B cell (primary cell): ENCODE results near the gene SEMA6A. TPM values are rescaled to one million over a fixed set of nuclear protein-coding genes. Genes with fewer than 3 reads are reported as not detected.

Experiments
- ATAC-seq: fragments of 200-7000 bp; cut with Tn5 transposase; one replicate; pipeline ENCODE4 v1.10.0; 2021; ENCODE audit warnings: low read depth, mild to moderate bottlenecking, moderate number of reproducible peaks, moderate library complexity
- CTCF ChIA-PET: fragments of 350-600 bp; sonication (Branson Sonifier 250); formaldehyde crosslinking; loops from one replicate; lab custom pipeline; 2021; ENCODE audit warnings: antibody characterized with exemption, inconsistent platforms; lab: Charles Lee
- POLR2A ChIA-PET: fragments of 350-600 bp; sonication (Branson Sonifier 250); formaldehyde crosslinking; loops from one replicate; lab custom pipeline; 2021; ENCODE audit warnings: antibody characterized with exemption; lab: Charles Lee
- DNase-seq: peaks from one replicate; pipeline ENCODE4 v3.0.0; 2013
- H2AFZ ChIP-seq: 2 replicates; pipeline ENCODE4 v1.6.1; 2012; ENCODE audit warnings: mild to moderate bottlenecking, low read depth, low read length; ENCODE audit not compliant: insufficient read depth, poor library complexity, severe bottlenecking
- H3K27ac ChIP-seq, 2 donors: 1 replicate in 1 of 2; 2 replicates in 1 of 2; pipeline ENCODE4 v1.5.1; 2012 to 2013; ENCODE audit warnings: low read length in 2 of 2, mild to moderate bottlenecking in 2 of 2, moderate library complexity in 1 of 2
- H3K27me3 ChIP-seq, 4 experiments: fragments of 200-600 bp in 1 of 4; sonication (generic) in 1 of 4; replicated peaks in 1 of 4; 1 replicate in 2 of 4; 2 replicates in 2 of 4; pipeline versions ENCODE4 v1.6.1 to v1.7.0; 2013 to 2016; ENCODE audit warnings: low read length in 3 of 4, mild to moderate bottlenecking in 2 of 4, mixed read lengths in 1 of 4, moderate library complexity in 1 of 4; ENCODE audit not compliant: insufficient read depth in 4 of 4, control insufficient read depth in 3 of 4; ENCODE audit errors: control extremely low read depth in 1 of 4
- H3K36me3 ChIP-seq, 2 experiments: replicated peaks in 1 of 2; 1 replicate in 1 of 2; 2 replicates in 1 of 2; pipeline versions ENCODE4 v1.6.1 to v1.7.1; 2013; ENCODE audit warnings: low read length in 1 of 2; ENCODE audit not compliant: insufficient read depth in 2 of 2, control insufficient read depth in 1 of 2; ENCODE audit errors: control extremely low read depth in 1 of 2, extremely low read depth in 1 of 2
- H3K4me1 ChIP-seq, 2 donors: fragments of 200-600 bp in 1 of 2; sonication (generic) in 1 of 2; 1 replicate in 1 of 2; 2 replicates in 1 of 2; pipeline versions ENCODE4 v1.5.1 to v1.6.1; 2013 to 2017; ENCODE audit warnings: low read length in 2 of 2; ENCODE audit not compliant: control insufficient read depth in 2 of 2, insufficient read depth in 2 of 2
- H3K4me2 ChIP-seq: replicated peaks from 2 replicates; pipeline ENCODE3; 2012; ENCODE audit warnings: mild to moderate bottlenecking, low read depth, low read length; ENCODE audit not compliant: poor library complexity, severe bottlenecking
- H3K4me3 ChIP-seq, 5 experiments: fragments of 200-600 bp in 1 of 5; sonication (generic) in 1 of 5; 1 replicate in 3 of 5; 2 replicates in 2 of 5; pipeline versions ENCODE4 v1.5.1 to v1.7.0; 2011 to 2016; ENCODE audit warnings: low read length in 4 of 5, mild to moderate bottlenecking in 4 of 5, low read depth in 2 of 5, control low read depth in 1 of 5, moderate library complexity in 1 of 5; ENCODE audit not compliant: insufficient read depth in 1 of 5; ENCODE audit errors: control extremely low read depth in 1 of 5, extremely low read depth in 1 of 5
- H3K79me2 ChIP-seq: fragments of 200-600 bp; sonication (generic); one replicate; pipeline ENCODE4 v1.6.0; 2016; ENCODE audit warnings: low read length; ENCODE audit not compliant: control insufficient read depth, insufficient read depth
- H3K9ac ChIP-seq: fragments of 200-600 bp; sonication (generic); 2 replicates; pipeline ENCODE4 v1.6.1; 2017; ENCODE audit warnings: mild to moderate bottlenecking, low read length, moderate library complexity
- H3K9me3 ChIP-seq, 3 donors: one replicate each; pipeline versions ENCODE4 v1.6.1 to v1.7.1; 2013; ENCODE audit warnings: low read length in 2 of 3; ENCODE audit not compliant: control insufficient read depth in 2 of 3, insufficient read depth in 1 of 3; ENCODE audit errors: control extremely low read depth in 1 of 3
- H4K20me1 ChIP-seq: 2 replicates; pipeline ENCODE4 v1.6.0; 2012; ENCODE audit warnings: mild to moderate bottlenecking, low read length; ENCODE audit not compliant: insufficient read depth, control insufficient read depth, poor library complexity, severe bottlenecking
- H3K27ac Mint-ChIP-seq: one replicate; pipeline ENCODE4 v1.8.0; 2021; ENCODE audit warnings: mixed read lengths
- H3K27me3 Mint-ChIP-seq: one replicate; pipeline ENCODE4 v1.8.0; 2021; ENCODE audit warnings: mixed read lengths
- H3K4me1 Mint-ChIP-seq: one replicate; pipeline ENCODE4 v1.8.0; 2021; ENCODE audit warnings: mixed read lengths
- H3K4me3 Mint-ChIP-seq: one replicate; pipeline ENCODE4 v1.8.0; 2021; ENCODE audit warnings: mixed read lengths
- H3K9me3 Mint-ChIP-seq: one replicate; pipeline ENCODE4 v1.8.0; 2022; ENCODE audit warnings: mixed read lengths; ENCODE audit not compliant: insufficient read depth
- CTCF ChIP-seq: fragments of 200-600 bp; IDR thresholded peaks from one replicate; pipeline ENCODE4 v1.8.0; 2022; ENCODE audit warnings: antibody characterized with exemption, mild to moderate bottlenecking
- EZH2 ChIP-seq: IDR thresholded peaks from 2 replicates; pipeline ENCODE4 v1.6.1; 2012; ENCODE audit warnings: borderline replicate concordance, low read depth, mild to moderate bottlenecking, moderate library complexity, low read length; ENCODE audit not compliant: insufficient read depth, poor library complexity, severe bottlenecking
- WGBS: methylation state at CpG from one replicate; pipeline ENCODE4 v1.1.5; 2013; ENCODE audit warnings: missing lambda C conversion rate; ENCODE audit not compliant: insufficient coverage; 5-methylcytosine and 5-hydroxymethylcytosine counted together
- intact Hi-C: fragments of 100-400 bp; cut with micrococcal nuclease; formaldehyde crosslinking; loops from one replicate; pipeline ENCODE4 v1.10.0; 2022
- polyA plus RNA-seq: library from polyadenylated mRNA; depleted of rRNA; stranded (reverse); fragments of >200 nt; gene quantifications from 2 replicates; pipeline ENCODE4 v1.2.3, GENCODE V29; 2012
- total RNA-seq, 2 donors: library from RNA; stranded (reverse); fragments of 120-200 nt in 1 of 2; gene quantifications; 1 replicate in 1 of 2; 2 replicates in 1 of 2; pipeline versions ENCODE4 v1.2.3 to v1.2.4, GENCODE V29; 2013 to 2022

SEMA6A gene
- total and polyA plus RNA-seq, 2 donors (not counting 1 experiment from before 2014, with no cell fraction given): 0.44 TPM; not detected in 1

GRCh38 chr5:116564756-116565490 is 9.7 kb downstream of the SEMA6A start:
- no peak for ATAC-seq
- H3K4me2 ChIP-seq: no peak overlapping the region
- H3K9me3 ChIP-seq: no peaks in the 10 kb centered on the region
- no peak overlapping the region for H3K27ac ChIP-seq
- no peaks in the 10 kb centered on the region for H4K20me1 ChIP-seq
- peaks cover 6% of the 10 kb centered on the region in 2 donors for H3K4me1 ChIP-seq
- DNase-seq: no peak
- H3K4me1 Mint-ChIP-seq: peaks cover 14% of the 10 kb centered on the region
- no peak overlapping the region for H3K9ac ChIP-seq
- 94% methylated on average over 4 of the region's 7 CpGs for WGBS
- ChIA-PET CTCF (no interaction called here), POLR2A (no interaction called here)
- no peak overlapping the region for H2AFZ ChIP-seq
- H3K79me2 ChIP-seq: no peaks in the 10 kb centered on the region
- peaks cover 24% of the 10 kb centered on the region for H3K27me3 Mint-ChIP-seq
- H3K4me3 Mint-ChIP-seq: no peak overlapping the region
- no peak overlapping the region for H3K27ac Mint-ChIP-seq
- H3K9me3 Mint-ChIP-seq: no peaks in the 10 kb centered on the region
- intact Hi-C loops: no loop called here
- TF ChIP-seq CTCF (no peak), EZH2 (no peak)
- no peaks in the 10 kb centered on the region for H3K36me3 ChIP-seq
- no peak overlapping the region for H3K4me3 ChIP-seq
- H3K27me3 ChIP-seq: peaks cover 0 to 12% (median 2%) of the 10 kb centered on the region in 4 experiments

GRCh38 chr5:116564312-116564711 is 10.3 kb downstream of the SEMA6A start:
- H3K27ac Mint-ChIP-seq: no peak overlapping the region
- CTCF ChIA-PET: no interaction called here
- POLR2A ChIA-PET: no interaction called here
- H3K9me3 ChIP-seq: no peaks in the 10 kb centered on the region
- no peak overlapping the region for H3K4me3 Mint-ChIP-seq
- peaks cover 6% of the 10 kb centered on the region in 2 donors for H3K4me1 ChIP-seq
- DNase-seq (no peak), ATAC-seq (no peak)
- peaks cover 14% of the 10 kb centered on the region for H3K4me1 Mint-ChIP-seq
- H3K27me3 ChIP-seq: peaks cover 0 to 8% (median 1%) of the 10 kb centered on the region in 4 experiments
- H3K27ac ChIP-seq: no peak overlapping the region
- H3K4me2 ChIP-seq: no peak overlapping the region
- H2AFZ ChIP-seq: no peak overlapping the region
- no peak overlapping the region for H3K4me3 ChIP-seq
- no peaks in the 10 kb centered on the region for H3K36me3 ChIP-seq
- no peak for TF ChIP-seq EZH2
- TF ChIP-seq CTCF: no peak
- no peaks in the 10 kb centered on the region for H4K20me1 ChIP-seq
- no peaks in the 10 kb centered on the region for H3K79me2 ChIP-seq
- H3K9ac ChIP-seq: no peak overlapping the region
- peaks cover 17% of the 10 kb centered on the region for H3K27me3 Mint-ChIP-seq
- 40% methylated on average over 1 of the region's 3 CpGs for WGBS
- no peaks in the 10 kb centered on the region for H3K9me3 Mint-ChIP-seq
- intact Hi-C loops: no loop called here
